ENCODE data around the gene COX15. TPM values are rescaled to one million over a fixed set of nuclear protein-coding genes. Genes with fewer than 3 reads are reported as not detected.

COX15 gene
- total and polyA plus RNA-seq, 8 donors: 9.3 to 34.3 (median 13.1) TPM

- Histone ChIP-seq H3K36me3 (peaks cover 20 to 94% (median 77%) of the 10 kb centered on the region in 4 donors), H3K9me3 (no peaks in the 10 kb centered on the region), H3K4me1 (peaks cover 0 to 21% (median 4%) of the 10 kb centered on the region in 4 donors), H3K4me3 (no peak overlapping the region), H3K27me3 (no peaks in the 10 kb centered on the region), H3K27ac (no peak overlapping the region)
- DNase-seq: peak; percentile 29 to 78
- intact Hi-C loops (cut with DNase I; ENCODE audit: low total_unique reads): loop anchor here (10.0 kb wide), 1 partner anchor 76 kb away; no protein-coding TSS in a partner anchor
- peak in 3 of 7 experiments; percentile 6 to 35 (median 24) for TF ChIP-seq CTCF (IDR thresholded peaks at IDR 0.05)
- TF ChIP-seq EP300 (IDR thresholded peaks at IDR 0.05): no peak
Measured at GRCh38 chr10:99711129-99711719, 20.7 kb downstream of the COX15 start.

DNA sequence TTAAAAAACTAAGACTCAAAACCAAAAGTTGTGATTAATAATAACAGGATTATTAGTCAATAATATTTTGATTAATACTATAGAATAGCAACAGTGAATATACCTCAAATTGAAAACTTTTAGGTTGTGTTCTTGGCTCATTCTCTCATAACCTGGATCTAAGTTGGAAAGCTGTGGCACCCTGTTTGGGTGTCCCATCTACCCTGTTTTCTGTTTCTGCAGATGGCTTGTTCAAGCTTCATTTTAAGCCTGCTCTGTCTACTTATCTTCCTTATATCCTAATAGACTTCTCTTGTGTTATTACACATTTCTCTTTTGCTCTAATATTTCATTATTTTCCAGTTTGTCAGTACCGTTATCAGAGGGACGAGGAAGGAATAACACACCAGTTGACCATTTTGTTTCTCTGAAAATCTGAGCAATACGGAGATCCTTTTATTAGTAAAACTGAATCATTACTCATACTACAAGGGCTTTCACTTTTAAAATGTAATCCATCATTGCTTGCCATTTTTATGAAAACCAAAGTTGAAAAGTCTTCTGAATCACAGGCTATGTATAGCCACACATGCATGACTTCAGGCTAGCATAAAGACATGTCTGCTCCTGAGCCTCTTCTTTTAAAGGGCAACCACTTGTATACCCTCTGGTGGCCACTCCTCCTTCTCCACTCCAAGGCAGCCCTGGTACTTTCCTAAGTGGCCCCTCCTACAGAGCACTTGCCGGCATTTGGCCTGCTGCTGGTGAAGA lies 22.3 kb downstream of the COX15 start:
- H3K27ac ChIP-seq: peak overlapping the region in 4 of 5 donors; percentile 7 to 45 (median 24)
- no peaks in the 10 kb centered on the region for H3K9me3 ChIP-seq
- H3K36me3 ChIP-seq: peaks cover 24 to 92% (median 77%) of the 10 kb centered on the region in 4 donors
- intact Hi-C loops (cut with DNase I; ENCODE audit: low total_unique reads): loop anchor here (10.0 kb wide), 1 partner anchor 75 kb away; no protein-coding TSS in a partner anchor
- no peak for DNase-seq
- 52 to 73% (median 54%) methylated on average over 4 of the region's 4 CpGs for WGBS, 5 donors
- H3K27me3 ChIP-seq: no peaks in the 10 kb centered on the region
- H3K4me1 ChIP-seq: peaks cover 0 to 21% (median 4%) of the 10 kb centered on the region in 4 donors
- no peak overlapping the region for H3K4me3 ChIP-seq
- TF ChIP-seq EP300 (IDR thresholded peaks at IDR 0.05) (no peak), CTCF (IDR thresholded peaks at IDR 0.05) (no peak)

GRCh38 chr10:99708428-99709012 lies 23.4 kb downstream of the COX15 start:
- H3K9me3 ChIP-seq: no peaks in the 10 kb centered on the region
- peaks cover 24 to 92% (median 77%) of the 10 kb centered on the region in 4 donors for H3K36me3 ChIP-seq
- no peak overlapping the region for H3K4me3 ChIP-seq
- H3K27me3 ChIP-seq: no peaks in the 10 kb centered on the region
- H3K4me1 ChIP-seq: peaks cover 0 to 18% (median 4%) of the 10 kb centered on the region in 4 donors
- DNase-seq: no peak
- intact Hi-C loops (cut with DNase I; ENCODE audit: low total_unique reads): no loop called here
- 76 to 88% (median 86%) methylated on average over 1 of the region's 1 CpG for WGBS, 5 donors
- H3K27ac ChIP-seq: peak overlapping the region in 4 of 5 donors; percentile 45 to 58 (median 50)
- TF ChIP-seq POLR2A (IDR thresholded peaks at IDR 0.05) (no peak), POLR2AphosphoS5 (IDR thresholded peaks at IDR 0.05) (no peak), EP300 (IDR thresholded peaks at IDR 0.05) (no peak), CTCF (IDR thresholded peaks at IDR 0.05) (no peak)

GRCh38 chr10:99700649-99701048 lies 31.3 kb downstream of the COX15 start:
- WGBS, 5 donors: 88 to 93% (median 92%) methylated on average over 4 of the region's 4 CpGs
- Histone ChIP-seq H3K36me3 (peaks cover 44 to 100% (median 100%) of the 10 kb centered on the region in 4 donors), H3K9me3 (no peaks in the 10 kb centered on the region), H3K4me1 (no peaks in the 10 kb centered on the region), H3K27me3 (no peaks in the 10 kb centered on the region), H3K4me3 (no peak overlapping the region), H3K27ac (no peak overlapping the region)
- DNase-seq: no peak
- intact Hi-C loops (cut with DNase I; ENCODE audit: low total_unique reads): no loop called here
- TF ChIP-seq POLR2AphosphoS5 (IDR thresholded peaks at IDR 0.05) (no peak), POLR2A (IDR thresholded peaks at IDR 0.05) (no peak), CTCF (IDR thresholded peaks at IDR 0.05) (no peak), EP300 (IDR thresholded peaks at IDR 0.05) (no peak)

All from stomach (tissue), 9 donors.